GM21717 (cell line): ENCODE measurements around the gene PAM.
A peak's percentile ranks its signal among the peaks of the same experiment; 100 is the strongest.

Source experiments
- ATAC-seq: cut with Tn5 transposase; IDR thresholded peaks from one replicate; pipeline ENCODE4 v1.9.1; 2021; ENCODE audit warnings: mild to moderate bottlenecking, moderate library complexity; ENCODE audit not compliant: unreplicated experiment

Gene PAM

GRCh38 chr5:102856389-102856777, 101.3 kb downstream of the PAM start:
- no peak for ATAC-seq

DNA sequence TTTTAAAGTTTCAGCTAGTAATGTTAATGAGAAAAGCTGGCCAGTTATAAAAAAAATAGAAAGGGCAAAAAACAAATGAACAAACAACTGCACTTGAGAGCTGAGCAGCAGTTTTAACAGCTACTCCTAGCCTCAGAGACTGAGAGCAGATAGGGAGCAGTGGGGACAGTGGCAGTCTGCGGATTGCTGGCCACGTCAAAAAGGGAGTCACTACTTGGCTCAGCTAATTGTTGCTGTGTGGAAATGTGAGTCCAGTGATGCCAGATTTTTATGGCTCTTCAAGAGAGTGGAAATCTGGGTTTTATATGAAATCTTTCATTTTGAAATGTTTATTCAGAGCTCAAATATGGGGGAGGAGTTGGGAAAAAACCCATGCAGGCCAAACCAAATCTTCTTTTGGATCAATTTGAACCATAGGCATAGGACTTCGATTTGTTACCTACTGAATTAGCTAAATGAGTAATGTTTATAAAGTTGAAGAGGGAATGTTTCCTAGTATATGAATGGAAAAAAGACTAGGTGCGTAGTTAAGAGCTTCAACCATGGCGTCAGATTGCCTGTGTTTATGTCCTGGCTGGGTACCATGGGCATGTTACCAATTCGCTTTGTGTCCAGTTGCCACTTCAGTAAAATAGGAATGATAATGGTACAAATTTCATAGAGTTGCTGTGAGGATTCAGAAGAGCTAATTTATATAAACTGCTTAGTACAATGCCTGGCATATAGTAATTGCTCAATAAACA, 102.1 kb downstream of the PAM start:
- no peak for ATAC-seq

- no peak for ATAC-seq
Observed at GRCh38 chr5:102858221-102858620, 103.1 kb downstream of the PAM start.

DNA sequence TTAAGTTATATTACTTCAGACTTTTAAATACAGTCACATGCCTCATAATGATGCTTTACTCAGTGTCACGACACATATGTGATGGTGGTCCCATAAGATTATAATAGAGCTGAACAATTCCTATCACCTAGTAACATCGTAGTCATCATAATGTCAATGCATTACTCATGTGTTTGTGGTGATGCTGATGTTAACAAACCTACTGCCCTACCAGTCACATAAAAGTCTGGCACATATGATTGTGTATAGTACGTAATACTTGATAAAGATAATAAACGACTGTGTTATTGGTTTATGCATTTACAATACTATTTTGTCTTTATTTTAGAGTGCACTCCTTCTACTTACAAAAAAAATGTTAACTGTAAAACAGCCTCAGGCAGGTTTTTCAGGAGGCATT, 103.7 kb downstream of the PAM start:
- no peak for ATAC-seq

DNA sequence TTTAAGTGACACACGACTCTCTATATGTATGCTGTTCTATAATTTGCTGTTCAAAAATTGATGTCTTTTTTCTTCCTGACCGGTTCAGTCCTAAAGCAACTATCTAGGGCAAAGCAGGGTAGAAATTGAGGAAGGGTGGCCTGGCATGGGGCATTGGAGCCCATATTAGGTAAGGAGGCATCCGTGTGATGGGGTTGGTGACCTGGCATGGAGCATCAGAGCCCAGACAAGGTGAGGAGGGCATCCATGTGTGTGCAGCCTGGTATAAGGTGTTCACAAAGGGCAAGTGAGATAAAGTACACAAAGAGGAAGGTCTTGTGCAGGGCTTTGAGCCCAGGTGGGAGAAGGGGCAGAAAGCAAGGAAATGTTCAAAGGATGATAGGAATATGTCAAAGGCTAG, 104.9 kb downstream of the PAM start:
- ATAC-seq, result no peak

DNA sequence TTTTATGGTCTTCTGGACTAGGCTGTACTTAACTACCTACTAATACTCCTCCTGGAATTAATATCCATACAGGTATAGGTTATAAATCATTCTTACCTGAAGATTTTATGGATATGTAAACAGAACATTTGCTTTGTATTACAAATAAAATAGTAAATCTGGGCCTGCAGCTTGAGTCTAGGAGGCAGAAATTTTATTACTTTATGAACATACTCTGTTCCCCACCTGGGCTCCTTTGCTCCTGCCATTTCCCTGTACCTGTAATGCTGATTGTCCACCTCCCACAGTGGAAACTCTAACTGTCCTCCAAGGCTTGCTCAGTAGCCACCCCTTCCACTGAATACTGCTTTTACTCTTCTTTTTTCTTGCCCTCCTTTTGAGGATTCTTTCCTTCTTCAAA, 108.0 kb downstream of the PAM start:
- no peak for ATAC-seq

DNA sequence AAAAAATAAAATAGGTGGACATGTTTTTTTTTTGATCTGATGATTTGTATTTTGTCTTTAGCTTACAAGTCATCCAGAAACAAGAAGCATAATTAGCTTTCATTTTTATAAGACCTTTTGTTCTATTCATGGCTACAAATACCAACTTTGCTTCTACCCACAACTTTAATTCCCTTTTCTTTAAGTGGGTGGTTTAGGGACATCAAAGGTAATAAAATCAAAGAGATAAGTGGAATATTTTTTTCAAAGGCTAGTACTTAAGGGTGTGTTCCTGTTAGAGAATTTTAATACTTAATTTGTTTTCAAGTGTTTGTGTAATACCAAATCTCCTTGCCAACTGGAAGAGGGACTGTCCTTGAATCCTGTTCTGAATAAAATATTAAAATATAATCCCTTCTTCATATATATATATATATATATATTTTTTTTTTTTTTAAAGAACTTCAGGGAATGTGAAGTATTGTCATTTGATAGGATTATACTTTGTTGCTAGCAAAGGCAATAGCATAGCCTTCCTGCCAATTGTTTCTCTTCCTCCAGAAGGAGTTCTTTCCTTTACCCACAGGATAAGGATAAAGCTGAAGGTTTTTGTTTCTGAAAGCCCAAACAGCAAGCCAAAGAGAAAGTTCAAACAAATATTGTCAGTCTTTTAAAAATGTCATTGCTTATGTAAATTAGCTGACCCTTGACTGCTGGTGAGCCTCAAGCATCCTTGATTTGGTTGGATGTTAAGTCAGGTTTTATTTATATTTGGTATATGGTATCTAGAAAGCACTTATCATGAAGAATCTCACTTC, 108.9 kb downstream of the PAM start:
- ATAC-seq, result no peak

DNA sequence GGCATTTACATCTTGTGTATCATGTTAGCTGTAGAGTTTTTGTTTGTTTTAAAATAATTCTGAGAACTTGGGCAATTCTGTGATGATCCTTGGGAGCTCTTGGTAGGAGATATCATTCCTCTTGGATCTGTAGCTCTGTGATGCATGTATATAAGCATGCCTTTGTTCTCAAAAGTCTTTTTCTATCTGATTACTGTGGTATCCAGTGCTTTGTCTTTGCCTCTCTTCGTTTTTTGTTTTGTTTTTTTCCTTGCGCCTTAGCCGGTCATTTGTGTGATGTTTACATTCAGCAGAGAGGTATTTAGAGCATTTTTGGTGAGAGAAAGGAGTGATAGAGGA, 110.0 kb downstream of the PAM start:
- no peak for ATAC-seq

- ATAC-seq, result peak; percentile 77
Observed at GRCh38 chr5:102865510-102866236, 110.6 kb downstream of the PAM start.

DNA sequence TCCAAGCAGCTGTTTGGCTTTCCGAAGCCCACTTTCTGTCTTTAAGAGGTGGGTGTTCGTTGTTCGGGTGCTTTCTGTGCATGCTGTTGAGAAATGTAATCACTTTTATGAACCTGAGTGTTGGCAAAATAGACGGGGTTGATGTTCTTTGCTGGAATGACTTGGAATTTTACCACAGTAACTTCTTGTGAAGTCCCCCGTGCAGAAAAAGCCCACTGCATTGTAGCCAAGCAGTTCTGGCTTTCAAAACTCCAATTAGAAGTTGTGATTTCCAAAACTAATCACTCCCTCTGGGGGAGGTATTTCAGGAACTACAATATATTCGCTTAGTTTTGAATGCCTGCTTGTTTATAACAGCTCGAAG, 111.1 kb downstream of the PAM start:
- no peak for ATAC-seq

DNA sequence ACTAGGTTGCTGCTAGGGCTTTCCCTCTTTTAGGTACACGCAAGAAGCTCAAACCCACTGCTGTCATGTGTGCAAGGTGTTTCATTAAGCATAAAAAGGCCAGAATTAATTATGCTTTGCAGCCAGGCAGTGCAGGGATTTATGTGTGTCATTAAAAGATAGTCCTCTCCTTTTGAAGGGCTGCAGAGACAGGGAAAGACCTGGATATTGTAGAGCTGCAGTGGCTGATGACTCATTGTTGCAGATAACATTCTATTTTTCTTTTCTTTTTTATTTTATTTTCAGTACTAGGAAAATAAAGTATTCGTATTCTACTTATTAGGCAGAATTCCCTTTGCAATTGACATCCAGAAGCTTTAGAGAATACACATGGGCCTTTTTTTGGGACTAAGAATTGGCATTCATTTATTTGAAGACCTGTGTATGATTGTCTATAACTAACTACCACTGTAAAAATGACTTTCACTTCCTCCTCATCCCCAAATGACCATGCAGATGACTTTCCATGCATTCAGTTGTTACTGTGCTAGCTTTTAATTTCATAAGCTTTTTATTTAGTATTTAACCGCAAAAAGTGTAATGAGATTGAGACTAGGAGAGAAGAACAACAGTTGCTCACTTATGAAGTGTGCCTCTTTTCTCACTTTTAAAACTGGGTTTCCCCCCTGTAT, 113.0 kb downstream of the PAM start:
- no peak for ATAC-seq

GRCh38 chr5:102869230-102869629, 114.1 kb downstream of the PAM start:
- ATAC-seq, result no peak

DNA sequence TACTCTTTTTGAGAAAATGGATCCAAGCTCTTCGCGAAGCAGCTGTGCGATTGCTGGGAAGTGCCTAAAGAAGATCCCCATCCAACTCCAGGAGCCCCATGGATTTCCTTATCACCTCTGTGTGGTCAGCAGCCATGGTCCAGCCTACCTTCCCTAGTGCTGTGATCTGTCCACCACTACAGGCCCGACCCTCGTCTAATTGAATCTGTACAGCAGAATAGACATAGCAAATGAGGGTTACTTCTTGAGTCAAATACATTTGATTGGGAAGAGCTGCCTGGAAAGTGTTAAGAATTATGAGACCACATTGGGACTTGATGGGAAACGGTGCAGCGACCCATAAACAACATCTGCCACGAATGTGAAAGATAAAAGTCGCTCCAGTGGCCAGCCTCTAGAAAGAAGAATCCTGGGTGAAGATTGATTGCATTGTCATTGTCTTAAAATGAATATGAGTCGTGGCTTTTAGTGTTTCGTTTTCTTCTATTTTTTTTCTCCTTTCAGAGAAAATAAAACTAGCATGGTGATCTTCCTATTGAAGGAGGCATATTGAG, 118.4 kb downstream of the PAM start:
- no peak for ATAC-seq

- no peak for ATAC-seq
Observed at GRCh38 chr5:102874054-102874453, 118.9 kb downstream of the PAM start.

DNA sequence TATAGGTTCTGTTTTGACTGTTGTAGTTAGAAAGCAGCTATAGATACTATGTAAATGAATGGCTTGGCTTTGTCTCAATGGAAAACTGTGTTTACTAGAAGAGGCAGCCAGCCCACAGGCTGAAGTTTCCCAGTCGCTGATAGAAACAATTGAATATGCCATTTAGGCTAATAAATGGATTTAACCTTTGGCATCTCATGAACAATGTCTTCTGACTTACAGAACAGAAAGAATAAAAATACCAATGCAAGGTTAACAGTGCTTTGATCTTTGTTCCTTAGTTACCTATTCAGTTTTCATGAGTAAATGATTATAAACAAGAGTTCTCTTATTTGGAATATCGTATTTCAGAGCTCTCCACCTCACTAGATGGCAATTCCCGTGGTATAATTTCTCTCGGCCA, 120.6 kb downstream of the PAM start:
- no peak for ATAC-seq

GRCh38 chr5:102876610-102877009, 121.5 kb downstream of the PAM start:
- no peak for ATAC-seq

DNA sequence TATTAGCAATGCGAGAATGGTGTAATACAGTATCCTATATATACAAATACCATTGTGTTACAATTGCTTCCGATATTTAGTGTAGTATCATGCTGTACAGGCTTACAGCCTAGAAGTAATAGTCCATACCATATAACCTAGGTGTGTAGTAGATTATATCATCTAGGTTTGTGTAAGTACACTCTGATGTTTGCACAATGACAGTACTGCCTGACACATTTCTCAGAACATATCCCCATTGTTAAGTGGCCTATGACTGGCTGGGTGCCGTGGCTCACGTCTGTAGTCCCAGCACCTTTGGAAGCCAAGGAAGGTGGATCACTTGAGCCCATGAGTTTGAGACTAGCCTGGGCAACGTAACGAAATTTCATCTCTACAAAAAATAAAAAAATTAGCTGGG, 124.6 kb downstream of the PAM start:
- no peak for ATAC-seq

- ATAC-seq, result no peak
Observed at GRCh38 chr5:102886586-102886985, 131.5 kb downstream of the PAM start.

DNA sequence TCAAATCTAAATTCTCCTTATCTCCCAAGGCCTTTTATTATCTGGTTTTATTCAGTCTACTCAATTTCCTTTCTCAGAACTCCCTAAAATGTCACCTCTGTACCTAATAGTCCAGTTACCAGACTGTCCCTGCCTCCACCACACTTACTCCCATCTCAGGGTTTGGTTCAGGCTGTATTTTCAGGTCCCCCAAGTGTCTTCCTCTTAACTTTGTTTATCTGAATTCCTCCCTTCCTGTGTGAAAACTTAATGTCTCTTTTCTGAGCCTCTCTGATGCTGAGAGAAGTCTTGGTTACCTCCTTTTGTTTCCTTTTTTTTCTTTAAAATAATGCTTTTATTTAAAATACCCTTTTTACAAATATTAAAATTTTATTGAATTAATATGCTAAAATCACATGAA, 133.4 kb downstream of the PAM start:
- ATAC-seq, result no peak

- no peak for ATAC-seq
Observed at GRCh38 chr5:102889033-102889432, 133.9 kb downstream of the PAM start.

DNA sequence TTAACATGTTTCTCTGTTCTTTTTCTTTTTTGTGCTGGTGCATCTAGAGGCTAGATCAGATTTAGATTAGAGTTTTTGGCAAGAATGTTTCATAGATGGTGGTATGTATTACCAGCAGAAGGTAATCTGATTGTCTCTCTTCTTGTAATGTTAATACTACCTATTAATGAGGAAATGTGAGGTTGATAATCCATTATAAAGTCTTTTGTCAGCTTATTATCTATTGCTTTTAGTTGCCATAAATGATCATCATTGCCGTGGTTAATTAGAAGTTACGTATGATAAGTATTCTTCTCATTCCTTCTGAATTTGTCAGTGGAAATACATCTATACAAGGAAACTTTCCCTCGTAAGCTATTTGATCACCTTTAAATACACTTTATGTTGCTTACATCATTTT, 135.0 kb downstream of the PAM start:
- ATAC-seq, result no peak
